ENCODE results near the gene MYD88. TPM values are rescaled to one million over a fixed set of nuclear protein-coding genes. Genes with fewer than 3 reads are reported as not detected.

Gene MYD88
- total RNA-seq, 1 donor from 2014 or later = 55.8 TPM

GRCh38 chr3:38117748-38118420 lies 20.6 kb upstream of the MYD88 start:
- no peak overlapping the region for H2AFZ ChIP-seq (ENCODE audit: low read depth, low read length)
- Mint-ChIP-seq H3K4me1 (ENCODE audit: low read depth, unreplicated experiment) (no peaks in the 10 kb centered on the region), H3K27me3 (ENCODE audit: low read depth, unreplicated experiment) (peaks cover 11% of the 10 kb centered on the region), H3K36me3 (ENCODE audit: low read depth, unreplicated experiment) (peaks cover 20% of the 10 kb centered on the region), H3K4me3 (ENCODE audit: unreplicated experiment) (no peak overlapping the region), H3K9me3 (ENCODE audit: unreplicated experiment) (peaks cover 2% of the 10 kb centered on the region), H3K27ac (ENCODE audit: unreplicated experiment) (no peak overlapping the region)
- peaks cover 7% of the 10 kb centered on the region for H4K20me1 ChIP-seq (ENCODE audit: insufficient read depth, low read length)
- no peak overlapping the region for H3K27ac ChIP-seq (ENCODE audit: low read depth, low read length)
- H3K27me3 ChIP-seq (ENCODE audit: insufficient read depth, low read length) = no peaks in the 10 kb centered on the region
- TF ChIP-seq EZH2 (IDR thresholded peaks at IDR 0.05; ENCODE audit: insufficient read depth, low read length) = no peak
- peak; percentile 55 for TF ChIP-seq CTCF (IDR thresholded peaks at IDR 0.05; ENCODE audit: insufficient read depth, low read depth, low read length)
- no peak overlapping the region for H3K4me3 ChIP-seq (ENCODE audit: insufficient read depth, low read depth, low read length)
- peaks cover 3% of the 10 kb centered on the region for H3K36me3 ChIP-seq (ENCODE audit: insufficient read depth, low read length)
- no peaks in the 10 kb centered on the region for H3K79me2 ChIP-seq (ENCODE audit: insufficient read depth, low read length)
- no peaks in the 10 kb centered on the region for H3K4me1 ChIP-seq (ENCODE audit: insufficient read depth, low read length)
- DNase-seq (ENCODE audit: low read depth) (peak; percentile 19), FAIRE-seq (no peak)
- H3K9me3 ChIP-seq (ENCODE audit: insufficient read depth, low read depth, low read length) = no peaks in the 10 kb centered on the region
- no peak overlapping the region for H3K9ac ChIP-seq (ENCODE audit: low read length)
- H3K4me2 ChIP-seq (ENCODE audit: low read length) = no peak overlapping the region

GRCh38 chr3:38118421-38119247 lies 19.8 kb upstream of the MYD88 start:
- no peak overlapping the region for H3K4me3 Mint-ChIP-seq (ENCODE audit: unreplicated experiment)
- no peaks in the 10 kb centered on the region for H3K4me1 Mint-ChIP-seq (ENCODE audit: low read depth, unreplicated experiment)
- Histone ChIP-seq H3K36me3 (ENCODE audit: insufficient read depth, low read length) (peaks cover 7% of the 10 kb centered on the region), H3K9me3 (ENCODE audit: insufficient read depth, low read depth, low read length) (no peaks in the 10 kb centered on the region), H4K20me1 (ENCODE audit: insufficient read depth, low read length) (peaks cover 14% of the 10 kb centered on the region), H3K4me1 (ENCODE audit: insufficient read depth, low read length) (no peaks in the 10 kb centered on the region), H3K27me3 (ENCODE audit: insufficient read depth, low read length) (no peaks in the 10 kb centered on the region), H3K27ac (ENCODE audit: low read depth, low read length) (no peak overlapping the region), H2AFZ (ENCODE audit: low read depth, low read length) (no peak overlapping the region), H3K9ac (ENCODE audit: low read length) (no peak overlapping the region), H3K4me3 (ENCODE audit: insufficient read depth, low read depth, low read length) (no peak overlapping the region), H3K79me2 (ENCODE audit: insufficient read depth, low read length) (no peaks in the 10 kb centered on the region), H3K4me2 (ENCODE audit: low read length) (no peak overlapping the region)
- FAIRE-seq (no peak), DNase-seq (ENCODE audit: low read depth) (no peak)
- peaks cover 11% of the 10 kb centered on the region for H3K27me3 Mint-ChIP-seq (ENCODE audit: low read depth, unreplicated experiment)
- TF ChIP-seq CTCF (IDR thresholded peaks at IDR 0.05; ENCODE audit: insufficient read depth, low read depth, low read length) (no peak), EZH2 (IDR thresholded peaks at IDR 0.05; ENCODE audit: insufficient read depth, low read length) (no peak)
- no peak overlapping the region for H3K27ac Mint-ChIP-seq (ENCODE audit: unreplicated experiment)
- peaks cover 23% of the 10 kb centered on the region for H3K36me3 Mint-ChIP-seq (ENCODE audit: low read depth, unreplicated experiment)
- H3K9me3 Mint-ChIP-seq (ENCODE audit: unreplicated experiment) = peaks cover 2% of the 10 kb centered on the region

- Histone ChIP-seq H3K79me2 (ENCODE audit: insufficient read depth, low read length) (no peaks in the 10 kb centered on the region), H3K27me3 (ENCODE audit: insufficient read depth, low read length) (no peaks in the 10 kb centered on the region), H4K20me1 (ENCODE audit: insufficient read depth, low read length) (peaks cover 14% of the 10 kb centered on the region), H3K27ac (ENCODE audit: low read depth, low read length) (no peak overlapping the region), H3K9me3 (ENCODE audit: insufficient read depth, low read depth, low read length) (no peaks in the 10 kb centered on the region), H3K36me3 (ENCODE audit: insufficient read depth, low read length) (peaks cover 7% of the 10 kb centered on the region), H3K4me1 (ENCODE audit: insufficient read depth, low read length) (no peaks in the 10 kb centered on the region), H2AFZ (ENCODE audit: low read depth, low read length) (no peak overlapping the region), H3K4me2 (ENCODE audit: low read length) (no peak overlapping the region), H3K4me3 (ENCODE audit: insufficient read depth, low read depth, low read length) (no peak overlapping the region), H3K9ac (ENCODE audit: low read length) (no peak overlapping the region)
- FAIRE-seq (no peak), DNase-seq (ENCODE audit: low read depth) (no peak)
- Mint-ChIP-seq H3K4me1 (ENCODE audit: low read depth, unreplicated experiment) (no peaks in the 10 kb centered on the region), H3K27ac (ENCODE audit: unreplicated experiment) (no peak overlapping the region), H3K27me3 (ENCODE audit: low read depth, unreplicated experiment) (peaks cover 11% of the 10 kb centered on the region), H3K4me3 (ENCODE audit: unreplicated experiment) (no peak overlapping the region), H3K9me3 (ENCODE audit: unreplicated experiment) (peaks cover 2% of the 10 kb centered on the region), H3K36me3 (ENCODE audit: low read depth, unreplicated experiment) (peaks cover 23% of the 10 kb centered on the region)
- no peak for TF ChIP-seq CTCF (IDR thresholded peaks at IDR 0.05; ENCODE audit: insufficient read depth, low read depth, low read length)
- TF ChIP-seq EZH2 (IDR thresholded peaks at IDR 0.05; ENCODE audit: insufficient read depth, low read length) = no peak
Observed at GRCh38 chr3:38119248-38119544, 19.3 kb upstream of the MYD88 start.

All from astrocyte (in vitro differentiated cells and primary cell).